IMR-90 (cell line): ENCODE data around the gene TCF4. TPM values are rescaled to one million over a fixed set of nuclear protein-coding genes. Genes with fewer than 3 reads are reported as not detected.

Experiments used
- ATAC-seq: fragments of 200-7000 bp; cut with Tn5 transposase; 2 replicates; pipeline ENCODE4 v1.9.1; 2020; ENCODE audit warnings: low read depth, mild to moderate bottlenecking, moderate library complexity
- BruUV-seq: library from RNA; stranded (reverse); fragments of 400-500 nt; replicated peaks from 2 replicates; lab custom pipeline; 2021; lab: Mats Ljungman, UMichigan
- CTCF ChIA-PET: fragments of 300-600 bp; formaldehyde crosslinking; extraction: SDS; loops from one replicate; lab custom pipeline; 2021; ENCODE audit warnings: antibody characterized with exemption; lab: Yijun Ruan, JAX
- POLR2A ChIA-PET: fragments of 300-600 bp; sonication (Branson Sonifier 250); formaldehyde crosslinking; loops from one replicate; lab custom pipeline; 2022; ENCODE audit warnings: antibody characterized with exemption; ENCODE audit not compliant: unreplicated experiment; lab: Charles Lee
- DNase-seq: peaks from one replicate; pipeline ENCODE4 v3.0.0; 2013
- H2AFZ ChIP-seq: replicated peaks from 2 replicates; pipeline ENCODE3; 2013; ENCODE audit warnings: low read length, mild to moderate bottlenecking; ENCODE audit not compliant: poor library complexity
- H2AK5ac ChIP-seq: 2 replicates; pipeline ENCODE4 v1.6.1; 2013; ENCODE audit warnings: low read depth, low read length, inconsistent platforms
- H2AK9ac ChIP-seq: replicated peaks from 2 replicates; pipeline ENCODE3; 2013; ENCODE audit warnings: mild to moderate bottlenecking, low read depth, low read length, moderate library complexity; ENCODE audit not compliant: poor library complexity
- H2BK120ac ChIP-seq: 2 replicates; pipeline ENCODE4 v1.6.1; 2013; ENCODE audit warnings: low read depth, low read length, inconsistent platforms
- H2BK15ac ChIP-seq: 3 replicates; pipeline ENCODE4 v1.6.1; 2013; ENCODE audit warnings: low read depth, low read length, inconsistent platforms
- H2BK20ac ChIP-seq: 2 replicates; pipeline ENCODE4 v1.6.1; 2013; ENCODE audit warnings: low read depth, mild to moderate bottlenecking, inconsistent platforms, low read length, moderate library complexity
- H2BK5ac ChIP-seq: 2 replicates; pipeline ENCODE4 v1.6.1; 2013; ENCODE audit warnings: mild to moderate bottlenecking, low read depth, low read length, inconsistent platforms; ENCODE audit not compliant: poor library complexity, severe bottlenecking
- H3K14ac ChIP-seq: replicated peaks from 2 replicates; pipeline ENCODE4 v1.6.1; 2013; ENCODE audit warnings: low read depth, low read length, inconsistent platforms
- H3K18ac ChIP-seq: 2 replicates; pipeline ENCODE4 v1.6.1; 2013; ENCODE audit warnings: low read depth, low read length, control low read depth
- H3K23ac ChIP-seq: 2 replicates; pipeline ENCODE4 v1.6.1; 2013; ENCODE audit warnings: low read depth, low read length, inconsistent platforms
- H3K27ac ChIP-seq: 2 replicates; pipeline ENCODE4 v1.5.1; 2013; ENCODE audit warnings: mild to moderate bottlenecking, control low read depth, low read length; ENCODE audit not compliant: insufficient read depth
- H3K27me3 ChIP-seq: 2 replicates; pipeline ENCODE4 v1.6.1; 2013; ENCODE audit warnings: low read length; ENCODE audit not compliant: control insufficient read depth, insufficient read depth
- H3K36me3 ChIP-seq: 2 replicates; pipeline ENCODE4 v1.6.1; 2013; ENCODE audit warnings: low read length, mixed read lengths; ENCODE audit not compliant: control insufficient read depth, insufficient read depth
- H3K4ac ChIP-seq: 2 replicates; pipeline ENCODE4 v1.6.1; 2013; ENCODE audit warnings: low read depth, low read length, inconsistent platforms
- H3K4me1 ChIP-seq: 2 replicates; pipeline ENCODE4 v1.6.1; 2013; ENCODE audit warnings: low read length, mixed read lengths; ENCODE audit not compliant: control insufficient read depth, insufficient read depth
- H3K4me2 ChIP-seq: 2 replicates; pipeline ENCODE4 v1.6.1; 2013; ENCODE audit warnings: low read depth, mild to moderate bottlenecking, control low read depth, low read length, moderate library complexity
- H3K4me3 ChIP-seq: 2 replicates; pipeline ENCODE4 v1.5.1; 2013; ENCODE audit warnings: low read depth, mild to moderate bottlenecking, control low read depth, low read length, moderate library complexity; ENCODE audit not compliant: insufficient read depth
- H3K56ac ChIP-seq: 2 replicates; pipeline ENCODE4 v1.6.1; 2013; ENCODE audit warnings: low read length, inconsistent platforms; ENCODE audit not compliant: insufficient read depth; ENCODE audit errors: extremely low read depth
- H3K79me1 ChIP-seq, 2 experiments: 2 replicates each; pipeline ENCODE4 v1.6.1; 2013; ENCODE audit warnings: low read length in 2 of 2, inconsistent platforms in 1 of 2, low read depth in 1 of 2
- H3K9ac ChIP-seq: 2 replicates; pipeline ENCODE4 v1.6.1; 2013; ENCODE audit warnings: low read depth, low read length, control low read depth
- H3K9me1 ChIP-seq: 2 replicates; pipeline ENCODE4 v1.6.1; 2013; ENCODE audit warnings: low read length, inconsistent platforms; ENCODE audit not compliant: insufficient read depth
- H3K9me3 ChIP-seq: 2 replicates; pipeline ENCODE4 v1.6.1; 2013; ENCODE audit warnings: low read length; ENCODE audit not compliant: control insufficient read depth, insufficient read depth
- H4K20me1 ChIP-seq: 2 replicates; pipeline ENCODE4 v1.6.1; 2013; ENCODE audit warnings: low read length, inconsistent platforms; ENCODE audit not compliant: insufficient read depth
- H4K5ac ChIP-seq: 2 replicates; pipeline ENCODE4 v1.6.1; 2013; ENCODE audit warnings: mild to moderate bottlenecking, low read depth, low read length, control low read depth
- H4K8ac ChIP-seq, 2 experiments: 2 replicates each; pipeline ENCODE4 v1.6.1; 2013; ENCODE audit warnings: low read depth in 2 of 2, low read length in 2 of 2, control low read depth in 1 of 2, inconsistent platforms in 1 of 2
- H4K91ac ChIP-seq: 2 replicates; pipeline ENCODE4 v1.6.1; 2013; ENCODE audit warnings: low read depth, low read length, inconsistent platforms; ENCODE audit not compliant: insufficient read depth
- FOS ChIP-seq: fragments of 150-350 bp; IDR thresholded peaks from 2 replicates; pipeline ENCODE4 v1.6.1; 2016; ENCODE audit warnings: low read depth, low read length
- MXI1 ChIP-seq: IDR thresholded peaks from 2 replicates; pipeline ENCODE4 v1.6.1; 2012; ENCODE audit warnings: low read depth, mild to moderate bottlenecking, low read length, moderate library complexity, borderline replicate concordance
- NFE2L2 ChIP-seq: fragments of 150-350 bp; IDR thresholded peaks from 2 replicates; pipeline ENCODE4 v1.6.1; 2016; ENCODE audit warnings: low read depth, mild to moderate bottlenecking, low read length
- SMC3 ChIP-seq: fragments of 150-350 bp; IDR thresholded peaks from 2 replicates; pipeline ENCODE4 v1.6.1; 2016; ENCODE audit warnings: low read depth, mild to moderate bottlenecking, antibody characterized with exemption, low read length, moderate library complexity
- WGBS, 2 experiments: methylation state at CpG; one replicate each; pipeline versions ENCODE4 v1.1.5 to v1.1.7; 2013; ENCODE audit warnings: missing lambda C conversion rate in 2 of 2; ENCODE audit not compliant: insufficient read length in 1 of 2; ENCODE audit errors: extremely low coverage in 2 of 2; 5-methylcytosine and 5-hydroxymethylcytosine counted together
- dilution Hi-C: fragments of 300-500 bp; cut with HindIII; formaldehyde crosslinking; loops from one replicate; pipeline ENCODE4 v1.14.3; 2018; ENCODE audit warnings: low sequenced_read_pairs; ENCODE audit not compliant: unreplicated experiment
- in situ Hi-C: fragments of 300-500 bp; cut with MboI; formaldehyde crosslinking; loops from 3 replicates; pipeline ENCODE4 v1.14.3; 2019; ENCODE audit warnings: low sequenced_read_pairs, inconsistent platforms, mixed read lengths
- intact Hi-C: fragments of 100-400 bp; cut with micrococcal nuclease; formaldehyde crosslinking; loops from 2 replicates; pipeline ENCODE4 v1.10.0; 2022
- microRNA-seq, 2 experiments: library from miRNA; stranded (forward) in 1 of 2; unstranded in 1 of 2; fragments of 10-50 nt in 1 of 2; fragments of <30 nt in 1 of 2; gene quantifications in 1 of 2; microRNA quantifications in 1 of 2; one replicate each; pipeline versions ENCODE3 to v1.1.0; 2013 to 2020; ENCODE audit not compliant: insufficient read depth in 1 of 2, insufficient read length in 1 of 2, unreplicated experiment in 1 of 2
- polyA plus RNA-seq, 3 experiments: library from polyadenylated mRNA; depleted of rRNA; stranded (reverse); fragments of >200 nt; gene quantifications; 2 replicates each; pipeline ENCODE4 v1.2.3, GENCODE V29; 2012; ENCODE audit warnings: low replicate concordance in 1 of 3
- small RNA-seq, 5 experiments: library from RNA; depleted of rRNA; stranded (forward); fragments of <200 nt; gene quantifications; one replicate each; pipeline ENCODE3, GENCODE V24; 2012
- total RNA-seq: library from RNA; depleted of rRNA; stranded (reverse); fragments of >200 nt; gene quantifications from 2 replicates; pipeline ENCODE4 v1.2.3, GENCODE V29; 2012
- TF ChIP-seq, protein P1 (sequence below): conservative IDR thresholded peaks from 2 replicates; pipeline ENCODE4 v1.5.1; 2012; ENCODE audit warnings: mild to moderate bottlenecking, low read depth, low read length, improper control_type of control experiment

TCF4 gene
- total and polyA plus RNA-seq, 2 of the 4 experiments (the other 2 are of a cell fraction): 30.0 to 87.1 TPM

DNA sequence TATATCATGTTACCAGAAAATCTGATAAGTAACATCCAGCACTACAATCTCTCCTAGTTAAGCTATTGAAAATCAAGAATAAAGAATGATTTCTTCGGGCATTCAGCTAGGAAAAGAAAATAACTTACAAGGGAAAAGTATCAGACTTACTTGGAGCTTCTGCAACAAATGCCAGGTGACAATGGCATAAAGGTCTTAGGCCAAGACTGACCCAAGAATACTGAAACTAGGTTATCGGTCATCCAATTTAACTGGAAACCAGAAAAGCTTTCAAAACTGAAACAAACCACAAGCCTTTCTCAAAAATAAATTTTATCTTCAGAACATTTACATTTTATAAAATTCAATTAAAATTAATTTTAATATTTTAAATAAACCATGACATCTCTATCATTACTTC lies 414.7 kb downstream of the TCF4 start:
- Histone ChIP-seq H4K8ac (no peak overlapping the region), H2BK20ac (no peak overlapping the region), H3K27ac (no peak overlapping the region), H3K18ac (no peak overlapping the region), H3K4me2 (no peak overlapping the region), H3K4me3 (no peak overlapping the region), H3K56ac (no peak overlapping the region), H3K4ac (no peak overlapping the region), H3K4me1 (no peaks in the 10 kb centered on the region), H3K23ac (no peak overlapping the region), H4K5ac (no peak overlapping the region), H4K91ac (no peak overlapping the region), H2AK9ac (no peak overlapping the region), H3K27me3 (no peaks in the 10 kb centered on the region), H3K9me1 (no peaks in the 10 kb centered on the region), H3K14ac (no peak overlapping the region), H3K79me1 (no peaks in the 10 kb centered on the region), H2BK5ac (no peak overlapping the region), H2AK5ac (no peak overlapping the region), H2BK120ac (no peak overlapping the region), H4K20me1 (no peaks in the 10 kb centered on the region), H3K9me3 (0 out of 2 replicates have a peak, but pooled peaks cover 2% of the 10 kb centered on the region), H3K9ac (no peak overlapping the region), H2AFZ (no peak overlapping the region), H3K36me3 (no peaks in the 10 kb centered on the region), H2BK15ac (no peak overlapping the region)
- POLR2A ChIA-PET: no interaction called here
- DNase-seq (no peak), ATAC-seq (no peak)
- intact Hi-C loops: no loop called here
- dilution Hi-C loops: no loop called here
- no peak for TF ChIP-seq NFE2L2
- TF ChIP-seq, protein P1, sequence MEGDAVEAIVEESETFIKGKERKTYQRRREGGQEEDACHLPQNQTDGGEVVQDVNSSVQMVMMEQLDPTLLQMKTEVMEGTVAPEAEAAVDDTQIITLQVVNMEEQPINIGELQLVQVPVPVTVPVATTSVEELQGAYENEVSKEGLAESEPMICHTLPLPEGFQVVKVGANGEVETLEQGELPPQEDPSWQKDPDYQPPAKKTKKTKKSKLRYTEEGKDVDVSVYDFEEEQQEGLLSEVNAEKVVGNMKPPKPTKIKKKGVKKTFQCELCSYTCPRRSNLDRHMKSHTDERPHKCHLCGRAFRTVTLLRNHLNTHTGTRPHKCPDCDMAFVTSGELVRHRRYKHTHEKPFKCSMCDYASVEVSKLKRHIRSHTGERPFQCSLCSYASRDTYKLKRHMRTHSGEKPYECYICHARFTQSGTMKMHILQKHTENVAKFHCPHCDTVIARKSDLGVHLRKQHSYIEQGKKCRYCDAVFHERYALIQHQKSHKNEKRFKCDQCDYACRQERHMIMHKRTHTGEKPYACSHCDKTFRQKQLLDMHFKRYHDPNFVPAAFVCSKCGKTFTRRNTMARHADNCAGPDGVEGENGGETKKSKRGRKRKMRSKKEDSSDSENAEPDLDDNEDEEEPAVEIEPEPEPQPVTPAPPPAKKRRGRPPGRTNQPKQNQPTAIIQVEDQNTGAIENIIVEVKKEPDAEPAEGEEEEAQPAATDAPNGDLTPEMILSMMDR: no peak
- no peak for TF ChIP-seq SMC3
- TF ChIP-seq MXI1: no peak
- no peak for TF ChIP-seq FOS
- in situ Hi-C loops: no loop called here
- CTCF ChIA-PET: no interaction called here
- WGBS, 2 experiments: no CpG with 5 or more reads among the region's 2 CpGs
- BruUV-seq: no TSS peak

Small RNA genes lying within 50 kb of the gene (microRNA-seq; reads per million reads assigned to microRNA genes)
- 0 reads per million in 2 experiments for gene MIR4529

Small RNA genes lying within 50 kb of the gene (small RNA-seq; reads per million reads assigned to genes)
- gene MIR4529: 0 reads per million in 5 experiments
